GM12878 (cell line): Measurements from ENCODE around the gene STARD8. TPM values are rescaled to one million over a fixed set of nuclear protein-coding genes. Genes with fewer than 3 reads are reported as not detected.
"Not testable (repeated sequence)": the region's sequence is repeated elsewhere in the genome, so short reads cannot be mapped to it uniquely, and the experiment has no call there.

Source experiments
- ATAC-seq: fragments of 200-7000 bp; cut with Tn5 transposase; 3 replicates; pipeline ENCODE4 v1.9.1; 2020; ENCODE audit warnings: mild to moderate bottlenecking, moderate library complexity
- BruUV-seq: library from RNA; stranded (reverse); fragments of 400-500 nt; replicated peaks from 2 replicates; lab custom pipeline; 2021; lab: Mats Ljungman, UMichigan
- CTCF ChIA-PET: fragments of 300-600 bp; sonication (Branson Sonifier 250); formaldehyde crosslinking; extraction: SDS; loops from one replicate; lab custom pipeline; 2021; ENCODE audit warnings: inconsistent platforms; lab: Yijun Ruan, JAX
- POLR2A ChIA-PET: fragments of 350-600 bp; formaldehyde crosslinking; extraction: SDS; loops from one replicate; lab custom pipeline; 2021; ENCODE audit warnings: inconsistent platforms; lab: Charles Lee
- RAD21 ChIA-PET: fragments of 300-600 bp; sonication (Branson Sonifier 250); formaldehyde crosslinking; loops from one replicate; lab custom pipeline; 2023; ENCODE audit warnings: antibody characterized with exemption; ENCODE audit not compliant: unreplicated experiment; lab: Charles Lee
- SMC1A ChIA-PET: fragments of 300-600 bp; sonication (Branson Sonifier 250); formaldehyde crosslinking; loops from one replicate; lab custom pipeline; 2023; ENCODE audit not compliant: unreplicated experiment, uncharacterized antibody; lab: Charles Lee
- DNase-seq: peaks from one replicate; pipeline ENCODE4 v3.0.0-alpha.2; 2011; ENCODE audit warnings: low read depth, low spot score
- FAIRE-seq: peaks from 3 replicates; lab custom pipeline; 2011; peaks lifted over from hg19 to GRCh38; lab: Jason Lieb, UNC
- H2AFZ ChIP-seq: 2 replicates; pipeline ENCODE4 v1.6.0; 2011; ENCODE audit warnings: low read depth, low read length, control low read depth; ENCODE audit not compliant: control insufficient read depth
- H3K27ac ChIP-seq: 2 replicates; pipeline ENCODE4 v1.5.1; 2011; ENCODE audit warnings: control low read depth; ENCODE audit not compliant: control insufficient read depth, insufficient read depth
- H3K27me3 ChIP-seq, 2 experiments: replicated peaks in 1 of 2; 2 replicates each; pipeline versions ENCODE4 v1.6.0 to v1.6.1; 2011; ENCODE audit warnings: low read length in 1 of 2; ENCODE audit not compliant: control insufficient read depth in 2 of 2, insufficient read depth in 2 of 2
- H3K36me3 ChIP-seq, 2 experiments: 2 replicates each; pipeline ENCODE4 v1.5.1; 2011; ENCODE audit warnings: low read length in 1 of 2; ENCODE audit not compliant: control insufficient read depth in 2 of 2, insufficient read depth in 2 of 2
- H3K4me1 ChIP-seq: 2 replicates; pipeline ENCODE4 v1.6.1; 2011; ENCODE audit warnings: mild to moderate bottlenecking, low read length, moderate library complexity, mixed read lengths; ENCODE audit not compliant: control insufficient read depth, insufficient read depth
- H3K4me2 ChIP-seq: 2 replicates; pipeline ENCODE4 v1.6.0; 2011; ENCODE audit warnings: control low read depth; ENCODE audit not compliant: control insufficient read depth, insufficient read depth
- H3K4me3 ChIP-seq: fragments of 200-600 bp; sonication (generic); 2 replicates; pipeline ENCODE4 v1.5.1; 2016
- H3K79me2 ChIP-seq: 2 replicates; pipeline ENCODE4 v1.6.0; 2011; ENCODE audit warnings: low read length; ENCODE audit not compliant: control insufficient read depth, insufficient read depth
- H3K9ac ChIP-seq: 2 replicates; pipeline ENCODE4 v1.8.0; 2011; ENCODE audit warnings: low read length, control low read depth, mixed read lengths; ENCODE audit not compliant: control insufficient read depth, insufficient read depth
- H3K9me3 ChIP-seq: replicated peaks from 3 replicates; pipeline ENCODE4 v1.5.1; 2011; ENCODE audit warnings: mild to moderate bottlenecking, low read length; ENCODE audit not compliant: control insufficient read depth, insufficient read depth
- H4K20me1 ChIP-seq: 2 replicates; pipeline ENCODE4 v1.6.0; 2011; ENCODE audit not compliant: control insufficient read depth, insufficient read depth
- ATF7 ChIP-seq: fragments of 450-650 bp; IDR thresholded peaks from 2 replicates; pipeline ENCODE4 v1.6.1; 2016; ENCODE audit warnings: low read depth, mild to moderate bottlenecking
- CHD2 ChIP-seq: IDR thresholded peaks from 2 replicates; pipeline ENCODE4 v1.6.1; 2011; ENCODE audit warnings: low read depth, low read length, improper control_type of control experiment, borderline replicate concordance
- CREB1 ChIP-seq: IDR thresholded peaks from 2 replicates; pipeline ENCODE4 v1.6.1; 2012; ENCODE audit warnings: low read depth, mild to moderate bottlenecking, inconsistent platforms
- EGR1 ChIP-seq, 2 experiments: IDR thresholded peaks; 1 replicate in 1 of 2; 2 replicates in 1 of 2; pipeline ENCODE4 v1.6.1; 2011 to 2012; ENCODE audit warnings: low read depth in 2 of 2, low read length in 2 of 2, borderline replicate concordance in 1 of 2, mild to moderate bottlenecking in 1 of 2, moderate library complexity in 1 of 2
- FOS ChIP-seq: IDR thresholded peaks from 3 replicates; pipeline ENCODE4 v1.6.1; 2011; ENCODE audit warnings: borderline replicate concordance; ENCODE audit not compliant: insufficient read length; ENCODE audit errors: extremely low read depth
- FOXM1 ChIP-seq: IDR thresholded peaks from 2 replicates; pipeline ENCODE4 v1.6.1; 2012; ENCODE audit warnings: low read depth, mild to moderate bottlenecking, inconsistent platforms, low read length, moderate library complexity
- JUNB ChIP-seq: IDR thresholded peaks from 2 replicates; pipeline ENCODE4 v1.6.1; 2016; ENCODE audit warnings: antibody characterized with exemption, mild to moderate bottlenecking
- JUND ChIP-seq: IDR thresholded peaks from 2 replicates; pipeline ENCODE4 v1.6.1; 2012; ENCODE audit warnings: low read depth, mild to moderate bottlenecking, low read length, improper control_type of control experiment, moderate library complexity
- MEF2A ChIP-seq: IDR thresholded peaks from 2 replicates; pipeline ENCODE4 v1.6.1; 2011; ENCODE audit warnings: low read depth, mild to moderate bottlenecking, low read length, moderate library complexity; ENCODE audit not compliant: insufficient read depth
- NFXL1 ChIP-seq: fragments of 450-650 bp; IDR thresholded peaks from 2 replicates; pipeline ENCODE4 v1.6.1; 2017; ENCODE audit warnings: antibody characterized with exemption, mild to moderate bottlenecking, borderline replicate concordance
- SIN3A ChIP-seq: IDR thresholded peaks from 2 replicates; pipeline ENCODE4 v1.6.1; 2012; ENCODE audit warnings: low read depth, low read length, improper control_type of control experiment
- SPI1 ChIP-seq: IDR thresholded peaks from 2 replicates; pipeline ENCODE4 v1.6.1; 2011; ENCODE audit warnings: low read depth, mild to moderate bottlenecking, low read length, moderate library complexity, borderline replicate concordance; ENCODE audit not compliant: insufficient read depth
- SRF ChIP-seq, 2 experiments: IDR thresholded peaks; 2 replicates each; pipeline ENCODE4 v1.6.1; 2011; ENCODE audit warnings: low read depth in 2 of 2, low read length in 2 of 2, mild to moderate bottlenecking in 1 of 2, moderate library complexity in 1 of 2
- TAF1 ChIP-seq: IDR thresholded peaks from 2 replicates; pipeline ENCODE4 v1.6.1; 2011; ENCODE audit warnings: mild to moderate bottlenecking, low read depth, low read length, borderline replicate concordance
- ZSCAN29 ChIP-seq: fragments of 450-650 bp; IDR thresholded peaks from 2 replicates; pipeline ENCODE4 v1.6.1; 2017; ENCODE audit warnings: mild to moderate bottlenecking, moderate library complexity
- WGBS: methylation state at CpG from one replicate; pipeline ENCODE4 v1.1.6; 2016; ENCODE audit warnings: low lambda C conversion rate; ENCODE audit not compliant: insufficient replicate concordance, insufficient coverage; ENCODE audit errors: missing lambda C conversion rate; 5-methylcytosine and 5-hydroxymethylcytosine counted together
- in situ Hi-C: fragments of 300-500 bp; cut with MboI; formaldehyde crosslinking; loops from 9 replicates; pipeline ENCODE4 v1.14.3; 2018; ENCODE audit warnings: mixed read lengths
- intact Hi-C: fragments of 100-400 bp; cut with micrococcal nuclease; formaldehyde crosslinking; loops from one replicate; pipeline ENCODE4 v1.14.2; 2022; ENCODE audit not compliant: unreplicated experiment
- polyA plus RNA-seq, 11 experiments: library from polyadenylated mRNA; depleted of rRNA in 4 of 11; unstranded in 6 of 11; stranded (reverse) in 5 of 11; fragments of >200 nt; fragmentation: Nextera tagmentation in 4 of 11; fragmentation: Illumina TruSeq in 1 of 11; extraction: Ambion mirVana in 4 of 11; extraction: Trizol in 1 of 11; gene quantifications; 1 replicate in 1 of 11; 2 replicates in 10 of 11; pipeline versions ENCODE4 v1.2.1 to v1.2.3, GENCODE V29; 2011 to 2016; ENCODE audit warnings: inconsistent platforms in 2 of 11, missing spikeins in 2 of 11, low read depth in 1 of 11
- total RNA-seq, 4 experiments: library from RNA; depleted of rRNA in 3 of 4; stranded (reverse); fragments of >200 nt in 3 of 4; fragmentation: Illumina TruSeq in 1 of 4; extraction: Trizol in 1 of 4; gene quantifications; 2 replicates each; pipeline versions ENCODE4 v1.2.1 to v1.2.3, GENCODE V29; 2013 to 2021
- TF ChIP-seq, protein P1 (sequence below): IDR thresholded peaks from 2 replicates; pipeline ENCODE4 v1.6.1; 2012; ENCODE audit warnings: low read length, inconsistent platforms
- TF ChIP-seq, protein P2 (sequence below): IDR thresholded peaks from 2 replicates; pipeline ENCODE4 v1.6.1; 2011; ENCODE audit warnings: low read depth, mild to moderate bottlenecking, low read length, moderate library complexity, borderline replicate concordance; ENCODE audit errors: extremely low read depth

Gene STARD8
- total and polyA plus RNA-seq, 10 of the 15 experiments (the other 5 are each of a cell fraction or from before 2014, with no cell fraction given): 0.03 to 0.14 (median 0.07) TPM; not detected in 6

DNA sequence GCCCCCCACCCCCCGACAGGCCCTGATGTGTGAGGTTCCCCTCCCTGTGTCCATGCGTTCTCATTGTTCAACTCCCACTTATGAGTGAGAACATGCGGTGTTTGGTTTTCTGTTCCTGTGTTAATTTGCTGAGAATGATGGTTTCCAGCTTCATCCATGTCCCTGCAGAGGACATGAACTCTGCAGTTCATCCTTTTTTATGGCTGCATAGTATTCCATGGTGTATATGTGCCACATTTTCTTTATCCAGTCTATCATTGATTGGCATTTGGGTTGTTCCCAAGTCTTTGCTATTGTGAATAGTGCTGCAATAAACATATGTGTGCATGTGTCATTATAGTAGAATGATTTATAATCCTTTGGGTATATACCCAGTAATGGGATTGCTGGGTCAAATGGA is 32.7 kb upstream of the STARD8 start:
- 86% methylated on average over 1 of the region's 3 CpGs for WGBS
- RAD21 ChIA-PET, H3K79me2 ChIP-seq, H3K36me3 ChIP-seq, SMC1A ChIA-PET, POLR2A ChIA-PET, H3K4me2 ChIP-seq, H3K9me3 ChIP-seq, H3K27me3 ChIP-seq, DNase-seq, H3K9ac ChIP-seq, H4K20me1 ChIP-seq, H3K4me3 ChIP-seq, intact Hi-C loops, H2AFZ ChIP-seq, H3K4me1 ChIP-seq, ATAC-seq, CTCF ChIA-PET, BruUV-seq, in situ Hi-C loops, H3K27ac ChIP-seq, FAIRE-seq: not testable (repeated sequence)

DNA sequence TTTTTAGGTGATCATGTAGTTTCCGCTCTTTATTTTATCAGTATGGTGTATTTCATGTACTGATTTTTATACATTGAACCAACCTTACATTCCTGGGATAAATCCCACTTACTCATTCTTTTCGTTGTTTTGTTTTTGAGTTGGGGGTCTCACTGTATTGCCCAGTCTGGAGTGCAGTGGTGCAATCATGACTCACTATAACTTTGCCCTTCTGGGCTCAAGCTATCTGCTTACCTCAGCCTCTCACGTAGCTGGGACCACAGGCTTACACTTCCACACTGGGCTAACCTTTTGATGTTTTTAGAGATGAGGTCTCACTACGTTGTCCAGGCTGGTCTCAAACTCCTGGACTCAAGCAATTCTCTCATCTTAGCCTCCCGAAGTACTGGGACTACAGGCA is 19.5 kb upstream of the STARD8 start:
- intact Hi-C loops: no loop called here
- TF ChIP-seq SPI1 (no peak), TAF1 (no peak), SRF (IDR thresholded peaks at IDR 0.05; ENCODE audit: low read depth in 2 of 2, low read length in 2 of 2) (no peak), CHD2 (no peak), JUNB (no peak), EGR1 (IDR thresholded peaks at IDR 0.05; ENCODE audit: borderline replicate concordance in 1 of 2, low read depth in 2 of 2, low read length in 2 of 2) (no peak), JUND (no peak), FOS (no peak), CREB1 (no peak), ZSCAN29 (no peak), ATF7 (no peak), NFXL1 (no peak), SIN3A (no peak), MEF2A (no peak), FOXM1 (no peak)
- TF ChIP-seq, protein P1, sequence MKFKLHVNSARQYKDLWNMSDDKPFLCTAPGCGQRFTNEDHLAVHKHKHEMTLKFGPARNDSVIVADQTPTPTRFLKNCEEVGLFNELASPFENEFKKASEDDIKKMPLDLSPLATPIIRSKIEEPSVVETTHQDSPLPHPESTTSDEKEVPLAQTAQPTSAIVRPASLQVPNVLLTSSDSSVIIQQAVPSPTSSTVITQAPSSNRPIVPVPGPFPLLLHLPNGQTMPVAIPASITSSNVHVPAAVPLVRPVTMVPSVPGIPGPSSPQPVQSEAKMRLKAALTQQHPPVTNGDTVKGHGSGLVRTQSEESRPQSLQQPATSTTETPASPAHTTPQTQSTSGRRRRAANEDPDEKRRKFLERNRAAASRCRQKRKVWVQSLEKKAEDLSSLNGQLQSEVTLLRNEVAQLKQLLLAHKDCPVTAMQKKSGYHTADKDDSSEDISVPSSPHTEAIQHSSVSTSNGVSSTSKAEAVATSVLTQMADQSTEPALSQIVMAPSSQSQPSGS: no peak
- TF ChIP-seq, protein P2, sequence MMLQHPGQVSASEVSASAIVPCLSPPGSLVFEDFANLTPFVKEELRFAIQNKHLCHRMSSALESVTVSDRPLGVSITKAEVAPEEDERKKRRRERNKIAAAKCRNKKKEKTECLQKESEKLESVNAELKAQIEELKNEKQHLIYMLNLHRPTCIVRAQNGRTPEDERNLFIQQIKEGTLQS: no peak

More for the DNA sequence above, 19.5 kb upstream of the STARD8 start:
- H3K27ac ChIP-seq: no peak overlapping the region
- H3K4me1 ChIP-seq: no peaks in the 10 kb centered on the region
- CTCF ChIA-PET: no interaction called here
- no peaks in the 10 kb centered on the region for H3K36me3 ChIP-seq
- H4K20me1 ChIP-seq: no peaks in the 10 kb centered on the region
- RAD21 ChIA-PET: no interaction called here
- SMC1A ChIA-PET: interaction anchor here (0.9 to 1.4 kb wide), 2 partner anchors 11 to 13 kb away, joined by 3 read pairs; no protein-coding TSS in a partner anchor
- 14% methylated on average over 5 of the region's 5 CpGs for WGBS
- POLR2A ChIA-PET: no interaction called here
- H3K27me3 ChIP-seq: no peaks in the 10 kb centered on the region
- DNase-seq: no peak
- H3K9ac ChIP-seq: no peak overlapping the region
- no peak overlapping the region for H3K4me2 ChIP-seq
- FAIRE-seq: no peak
- ATAC-seq: no peak
- in situ Hi-C loops: no loop called here
- H3K4me3 ChIP-seq: no peak overlapping the region
- no peaks in the 10 kb centered on the region for H3K79me2 ChIP-seq
- H2AFZ ChIP-seq: no peak overlapping the region
- no TSS peak for BruUV-seq
- H3K9me3 ChIP-seq: no peaks in the 10 kb centered on the region
